Peyer's patch (tissue), 4 donors: ENCODE measurements around the gene NTN1. TPM values are rescaled to one million over a fixed set of nuclear protein-coding genes. Genes with fewer than 3 reads are reported as not detected.

Experiments used
- DNase-seq, 3 donors: peaks; one replicate each; pipeline ENCODE4 v3.0.0-alpha.2; 2017 to 2019
- H3K27ac ChIP-seq, 4 donors: fragments of 200-600 bp; sonication (generic); one replicate each; pipeline ENCODE4 v1.5.1; 2016 to 2019
- H3K27me3 ChIP-seq, 2 donors: fragments of 200-600 bp; sonication (generic); one replicate each; pipeline ENCODE4 v1.5.1; 2019
- H3K36me3 ChIP-seq, 3 donors: fragments of 200-600 bp; sonication (generic); one replicate each; pipeline ENCODE4 v1.5.1; 2016 to 2019
- H3K4me1 ChIP-seq, 4 donors: fragments of 200-600 bp; sonication (generic); one replicate each; pipeline ENCODE4 v1.5.1; 2016 to 2019
- H3K4me3 ChIP-seq, 4 donors: fragments of 200-600 bp; sonication (generic); 1 replicate in 3 of 4; 2 replicates in 1 of 4; pipeline ENCODE4 v1.5.1; 2016 to 2019; ENCODE audit warnings: mild to moderate bottlenecking in 1 of 4
- H3K9me3 ChIP-seq, 4 donors: fragments of 200-600 bp; sonication (generic); one replicate each; pipeline ENCODE4 v1.5.1; 2016 to 2019; ENCODE audit warnings: mild to moderate bottlenecking in 1 of 4
- POLR2A ChIP-seq, 2 donors: fragments of 450-650 bp; IDR thresholded peaks; one replicate each; pipeline ENCODE4 v1.5.1; 2017; ENCODE audit warnings: antibody characterized with exemption in 2 of 2, mild to moderate bottlenecking in 2 of 2, moderate library complexity in 2 of 2
- total RNA-seq, 4 donors: library from RNA; depleted of rRNA; stranded (reverse); fragments of >200 nt; gene quantifications; one replicate each; pipeline ENCODE4 v1.1.0, GENCODE V29; 2016
- TF ChIP-seq, protein P1 (sequence below), 6 experiments: fragments of 450-650 bp in 4 of 6; fragments of 200-600 bp in 2 of 6; sonication (generic) in 1 of 6; IDR thresholded peaks; one replicate each; pipeline ENCODE4 v1.5.1; 2017 to 2019; ENCODE audit warnings: antibody characterized with exemption in 6 of 6, mild to moderate bottlenecking in 3 of 6, moderate library complexity in 1 of 6

The NTN1 gene
- total RNA-seq, 4 donors from 2014 or later, result 4.0 to 17.3 (median 10.9) TPM

GRCh38 chr17:9208381-9209105 is 187.2 kb downstream of the NTN1 start:
- Histone ChIP-seq H3K27me3 (no peaks in the 10 kb centered on the region), H3K27ac (no peak overlapping the region), H3K9me3 (no peaks in the 10 kb centered on the region), H3K4me1 (peaks cover 0 to 21% (median 0%) of the 10 kb centered on the region in 4 donors), H3K4me3 (no peak overlapping the region), H3K36me3 (no peaks in the 10 kb centered on the region)
- TF ChIP-seq, protein P1, sequence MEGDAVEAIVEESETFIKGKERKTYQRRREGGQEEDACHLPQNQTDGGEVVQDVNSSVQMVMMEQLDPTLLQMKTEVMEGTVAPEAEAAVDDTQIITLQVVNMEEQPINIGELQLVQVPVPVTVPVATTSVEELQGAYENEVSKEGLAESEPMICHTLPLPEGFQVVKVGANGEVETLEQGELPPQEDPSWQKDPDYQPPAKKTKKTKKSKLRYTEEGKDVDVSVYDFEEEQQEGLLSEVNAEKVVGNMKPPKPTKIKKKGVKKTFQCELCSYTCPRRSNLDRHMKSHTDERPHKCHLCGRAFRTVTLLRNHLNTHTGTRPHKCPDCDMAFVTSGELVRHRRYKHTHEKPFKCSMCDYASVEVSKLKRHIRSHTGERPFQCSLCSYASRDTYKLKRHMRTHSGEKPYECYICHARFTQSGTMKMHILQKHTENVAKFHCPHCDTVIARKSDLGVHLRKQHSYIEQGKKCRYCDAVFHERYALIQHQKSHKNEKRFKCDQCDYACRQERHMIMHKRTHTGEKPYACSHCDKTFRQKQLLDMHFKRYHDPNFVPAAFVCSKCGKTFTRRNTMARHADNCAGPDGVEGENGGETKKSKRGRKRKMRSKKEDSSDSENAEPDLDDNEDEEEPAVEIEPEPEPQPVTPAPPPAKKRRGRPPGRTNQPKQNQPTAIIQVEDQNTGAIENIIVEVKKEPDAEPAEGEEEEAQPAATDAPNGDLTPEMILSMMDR (IDR thresholded peaks at IDR 0.05), result no peak
- no peak for TF ChIP-seq POLR2A (IDR thresholded peaks at IDR 0.05)
- peak in 1 of 3 donors; percentile 22 for DNase-seq

DNA sequence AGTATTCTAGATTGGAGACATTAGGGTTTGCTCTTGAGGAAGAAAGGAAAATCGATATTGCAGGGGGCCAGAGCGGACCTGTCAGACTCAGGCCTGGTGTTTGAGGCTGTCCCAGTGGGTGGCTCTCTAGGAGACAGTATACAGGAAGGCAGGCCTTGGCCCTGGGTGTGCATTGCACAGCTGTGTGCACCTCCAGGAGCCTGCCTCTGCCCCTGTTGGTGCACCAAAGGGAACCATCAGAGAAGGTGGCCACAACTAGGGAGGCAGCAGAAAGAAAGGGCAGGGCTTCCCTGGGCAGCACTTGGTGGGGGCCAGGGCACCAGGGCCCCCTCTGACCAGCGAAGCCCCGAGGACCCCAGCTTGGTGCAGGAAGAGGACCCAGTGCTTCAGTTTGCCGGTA is 188.0 kb downstream of the NTN1 start:
- peaks cover 0 to 21% (median 0%) of the 10 kb centered on the region in 4 donors for H3K4me1 ChIP-seq
- no peak overlapping the region for H3K4me3 ChIP-seq
- no peaks in the 10 kb centered on the region for H3K36me3 ChIP-seq
- peak in 1 of 3 donors; percentile 23 for DNase-seq
- H3K9me3 ChIP-seq, result no peaks in the 10 kb centered on the region
- no peaks in the 10 kb centered on the region for H3K27me3 ChIP-seq
- TF ChIP-seq, protein P1 (IDR thresholded peaks at IDR 0.05), result no peak
- no peak for TF ChIP-seq POLR2A (IDR thresholded peaks at IDR 0.05)
- H3K27ac ChIP-seq, result no peak overlapping the region

DNA sequence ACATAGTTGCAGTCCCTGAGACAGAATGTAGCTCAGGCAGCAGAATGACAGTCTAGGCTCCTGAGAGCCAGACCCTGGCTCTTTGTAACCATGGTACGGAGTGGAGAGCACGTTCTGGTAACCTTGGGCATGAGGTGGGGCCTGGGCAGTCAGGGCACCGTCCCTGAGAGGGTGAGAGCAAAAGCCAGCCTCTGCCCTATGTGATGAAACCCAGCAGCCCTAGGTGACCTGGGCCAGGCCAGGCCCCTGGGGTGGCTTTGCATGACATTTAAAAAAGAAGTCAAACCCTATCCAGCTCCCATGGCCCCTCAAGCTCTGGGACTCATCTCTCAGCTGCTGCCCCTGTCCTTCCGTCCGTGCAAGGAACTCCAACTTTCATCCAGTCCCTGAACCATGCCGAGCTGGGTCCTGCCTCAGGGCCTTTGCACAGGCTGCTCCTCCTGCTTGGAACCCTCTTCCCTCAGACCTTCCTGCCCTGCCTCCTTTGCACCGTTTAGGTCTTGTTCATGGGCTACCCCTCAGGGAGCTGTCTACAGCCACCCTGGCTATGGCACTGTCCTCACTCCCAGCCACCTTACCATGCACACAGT is 188.6 kb downstream of the NTN1 start:
- no peak overlapping the region for H3K27ac ChIP-seq
- no peak overlapping the region for H3K4me3 ChIP-seq
- peak in 1 of 3 donors; percentile 33 for DNase-seq
- H3K27me3 ChIP-seq, result no peaks in the 10 kb centered on the region
- H3K9me3 ChIP-seq, result no peaks in the 10 kb centered on the region
- H3K36me3 ChIP-seq, result no peaks in the 10 kb centered on the region
- peaks cover 0 to 21% (median 0%) of the 10 kb centered on the region in 4 donors for H3K4me1 ChIP-seq
- TF ChIP-seq POLR2A (IDR thresholded peaks at IDR 0.05), result no peak

DNA sequence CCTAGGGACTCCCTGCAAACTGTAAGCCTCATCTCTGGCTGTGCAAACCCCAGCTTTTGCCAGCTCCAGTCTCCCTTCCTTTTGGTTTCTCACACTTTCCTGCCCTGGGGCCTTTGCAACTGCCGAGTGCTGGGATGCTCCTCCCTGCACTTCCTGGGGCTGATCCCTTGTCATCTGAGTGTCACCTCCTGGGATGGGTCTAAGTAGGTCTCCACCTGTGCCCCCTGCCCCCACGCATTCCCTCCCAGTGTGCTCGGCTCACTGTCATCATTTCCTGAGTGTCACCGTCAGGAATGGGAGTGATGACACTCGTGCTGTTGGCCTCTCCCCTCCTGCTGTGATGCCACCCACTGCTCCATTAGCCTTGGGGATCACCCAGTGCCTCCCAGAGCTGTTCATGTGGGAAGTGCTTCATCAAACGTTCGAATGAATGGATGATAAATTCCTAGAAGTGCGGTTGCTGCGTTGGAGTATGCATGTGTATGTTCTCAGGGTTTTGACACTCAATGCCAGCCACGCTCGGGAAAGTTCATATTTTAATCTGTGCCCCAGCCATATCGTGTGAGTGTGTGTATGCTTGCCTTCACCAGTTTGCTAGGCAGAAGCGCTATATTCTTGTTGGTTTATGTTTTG is 189.9 kb downstream of the NTN1 start:
- peak in 1 of 3 donors; percentile 23 for DNase-seq
- Histone ChIP-seq H3K36me3 (no peaks in the 10 kb centered on the region), H3K4me3 (no peak overlapping the region), H3K4me1 (peaks cover 0 to 14% (median 0%) of the 10 kb centered on the region in 4 donors), H3K27ac (no peak overlapping the region), H3K27me3 (no peaks in the 10 kb centered on the region), H3K9me3 (peaks cover 0 to 7% (median 0%) of the 10 kb centered on the region in 4 donors)
- TF ChIP-seq, protein P1 (IDR thresholded peaks at IDR 0.05), result no peak
- no peak for TF ChIP-seq POLR2A (IDR thresholded peaks at IDR 0.05)

- Histone ChIP-seq H3K4me3 (no peak overlapping the region), H3K27me3 (no peaks in the 10 kb centered on the region), H3K4me1 (peaks cover 0 to under 1% (median 0%) of the 10 kb centered on the region in 4 donors), H3K36me3 (no peaks in the 10 kb centered on the region), H3K9me3 (peaks cover 0 to 8% (median 0%) of the 10 kb centered on the region in 4 donors), H3K27ac (no peak overlapping the region)
- DNase-seq, result peak in 1 of 3 donors; percentile 27
- no peak for TF ChIP-seq POLR2A (IDR thresholded peaks at IDR 0.05)
- TF ChIP-seq, protein P1 (IDR thresholded peaks at IDR 0.05), result no peak
Measured at GRCh38 chr17:9212376-9213302, 191.3 kb downstream of the NTN1 start.
